Measurements from ENCODE around the gene STK32B.
A peak's percentile ranks its signal among the peaks of the same experiment; 100 is the strongest.
"Not testable (repeated sequence)": the region's sequence is repeated elsewhere in the genome, so short reads cannot be mapped to it uniquely, and the experiment has no call there.

Gene STK32B

GRCh38 chr4:5424211-5424610 is 372.9 kb downstream of the STK32B start:
- no peak for DNase-seq (ENCODE audit: low read depth in 2 of 3, low spot score in 1 of 3)

GRCh38 chr4:5424901-5425300 is 373.6 kb downstream of the STK32B start:
- DNase-seq (ENCODE audit: low read depth in 2 of 3, low spot score in 1 of 3) = no peak

GRCh38 chr4:5429747-5430146 is 378.5 kb downstream of the STK32B start:
- no peak for DNase-seq (ENCODE audit: low read depth in 2 of 3, low spot score in 1 of 3)

- DNase-seq (ENCODE audit: low read depth in 2 of 3, low spot score in 1 of 3) = no peak
Measured at GRCh38 chr4:5433196-5433595, 381.9 kb downstream of the STK32B start.

- no peak for DNase-seq (ENCODE audit: low read depth in 2 of 3, low spot score in 1 of 3)
Measured at GRCh38 chr4:5435201-5435600, 383.9 kb downstream of the STK32B start.

GRCh38 chr4:5435823-5436222 is 384.5 kb downstream of the STK32B start:
- no peak for DNase-seq (ENCODE audit: low read depth in 2 of 3, low spot score in 1 of 3)

GRCh38 chr4:5443976-5444802 is 392.9 kb downstream of the STK32B start:
- DNase-seq (ENCODE audit: low read depth in 2 of 3, low spot score in 1 of 3) = not testable (repeated sequence)

GRCh38 chr4:5444918-5445517 is 393.7 kb downstream of the STK32B start:
- no peak for DNase-seq (ENCODE audit: low read depth in 2 of 3, low spot score in 1 of 3)

GRCh38 chr4:5446595-5447226 is 395.4 kb downstream of the STK32B start:
- DNase-seq (ENCODE audit: low read depth in 2 of 3, low spot score in 1 of 3) = no peak

GRCh38 chr4:5447755-5448154 is 396.5 kb downstream of the STK32B start:
- DNase-seq (ENCODE audit: low read depth in 2 of 3, low spot score in 1 of 3) = no peak

GRCh38 chr4:5448221-5448620 is 396.9 kb downstream of the STK32B start:
- DNase-seq (ENCODE audit: low read depth in 2 of 3, low spot score in 1 of 3) = no peak

GRCh38 chr4:5451243-5451642 is 400.0 kb downstream of the STK32B start:
- DNase-seq (ENCODE audit: low read depth in 2 of 3, low spot score in 1 of 3) = no peak

- no peak for DNase-seq (ENCODE audit: low read depth in 2 of 3, low spot score in 1 of 3)
Measured at GRCh38 chr4:5452156-5452555, 400.9 kb downstream of the STK32B start.

- no peak for DNase-seq (ENCODE audit: low read depth in 2 of 3, low spot score in 1 of 3)
Measured at GRCh38 chr4:5455003-5455585, 403.8 kb downstream of the STK32B start.

- DNase-seq (ENCODE audit: low read depth in 2 of 3, low spot score in 1 of 3) = no peak
Measured at GRCh38 chr4:5456296-5456845, 405.1 kb downstream of the STK32B start.

- no peak for DNase-seq (ENCODE audit: low read depth in 2 of 3, low spot score in 1 of 3)
Measured at GRCh38 chr4:5458676-5459075, 407.4 kb downstream of the STK32B start.

- DNase-seq (ENCODE audit: low read depth in 2 of 3, low spot score in 1 of 3) = no peak
Measured at GRCh38 chr4:5459236-5459635, 408.0 kb downstream of the STK32B start.

- peak in 1 of 3 donors; percentile 6 for DNase-seq (ENCODE audit: low read depth in 2 of 3, low spot score in 1 of 3)
Measured at GRCh38 chr4:5460106-5460801, 409.0 kb downstream of the STK32B start.

- DNase-seq (ENCODE audit: low read depth in 2 of 3, low spot score in 1 of 3) = no peak
Measured at GRCh38 chr4:5461477-5461876, 410.2 kb downstream of the STK32B start.

GRCh38 chr4:5462254-5462835 is 411.1 kb downstream of the STK32B start:
- DNase-seq (ENCODE audit: low read depth in 2 of 3, low spot score in 1 of 3) = no peak

- no peak for DNase-seq (ENCODE audit: low read depth in 2 of 3, low spot score in 1 of 3)
Measured at GRCh38 chr4:5462896-5463295, 411.6 kb downstream of the STK32B start.
